Activated T-helper 1 cell treated with anti-CD3 and anti-CD28 coated beads, Interleukin-12 subunit alpha, Interleukin-12 subunit beta, Interleukin-2, Interleukin-4 antibody, amounts not matched to agents 30 ng/mL and 10 ng/mL and 1 ng/mL, durations not matched to agents 14 hours and 24 hours and 36 hours (primary cell): ENCODE data around the gene MYRFL. TPM values are rescaled to one million over a fixed set of nuclear protein-coding genes. Genes with fewer than 3 reads are reported as not detected.

Source experiments
- DNase-seq: peaks from one replicate; pipeline ENCODE4 v3.0.0; 2021; ENCODE audit warnings: low spot score
- H3K27ac Mint-ChIP-seq: one replicate; pipeline ENCODE4 v1.8.0; 2021; ENCODE audit warnings: mild to moderate bottlenecking, mixed read lengths
- H3K27me3 Mint-ChIP-seq: one replicate; pipeline ENCODE4 v1.8.0; 2022; ENCODE audit warnings: mild to moderate bottlenecking, moderate library complexity, mixed read lengths; ENCODE audit not compliant: insufficient read depth
- H3K36me3 Mint-ChIP-seq: one replicate; pipeline ENCODE4 v1.8.0; 2021; ENCODE audit warnings: low read depth, mixed read lengths
- H3K4me1 Mint-ChIP-seq: one replicate; pipeline ENCODE4 v1.8.0; 2021; ENCODE audit warnings: low read depth, mixed read lengths
- H3K4me3 Mint-ChIP-seq: one replicate; pipeline ENCODE4 v1.8.0; 2021; ENCODE audit warnings: mild to moderate bottlenecking, moderate library complexity, mixed read lengths
- H3K9me3 Mint-ChIP-seq: one replicate; pipeline ENCODE4 v1.8.0; 2021; ENCODE audit warnings: mixed read lengths
- intact Hi-C: fragments of 100-400 bp; cut with micrococcal nuclease; formaldehyde crosslinking; loops from one replicate; pipeline ENCODE4 v1.15.1; 2024
- total RNA-seq: library from RNA; stranded (reverse); gene quantifications from 2 replicates; pipeline ENCODE4 v1.2.3, GENCODE V29; 2022

The MYRFL gene
- total RNA-seq, 1 donor from 2014 or later = not detected

GRCh38 chr12:69910694-69911093 is 85.7 kb downstream of the MYRFL start:
- H3K9me3 Mint-ChIP-seq = no peaks in the 10 kb centered on the region
- intact Hi-C loops = no loop called here
- no peaks in the 10 kb centered on the region for H3K27me3 Mint-ChIP-seq
- H3K27ac Mint-ChIP-seq = no peak overlapping the region
- DNase-seq = no peak
- H3K36me3 Mint-ChIP-seq = no peaks in the 10 kb centered on the region
- no peak overlapping the region for H3K4me3 Mint-ChIP-seq
- no peaks in the 10 kb centered on the region for H3K4me1 Mint-ChIP-seq

GRCh38 chr12:69913526-69913925 is 88.5 kb downstream of the MYRFL start:
- H3K27me3 Mint-ChIP-seq = no peaks in the 10 kb centered on the region
- H3K4me1 Mint-ChIP-seq = no peaks in the 10 kb centered on the region
- H3K36me3 Mint-ChIP-seq = no peaks in the 10 kb centered on the region
- no peak for DNase-seq
- intact Hi-C loops = no loop called here
- H3K4me3 Mint-ChIP-seq = no peak overlapping the region
- no peak overlapping the region for H3K27ac Mint-ChIP-seq
- no peaks in the 10 kb centered on the region for H3K9me3 Mint-ChIP-seq

GRCh38 chr12:69915964-69916363 is 90.9 kb downstream of the MYRFL start:
- H3K27me3 Mint-ChIP-seq = peaks cover 4% of the 10 kb centered on the region
- intact Hi-C loops = no loop called here
- DNase-seq = no peak

GRCh38 chr12:69916544-69917235 is 91.7 kb downstream of the MYRFL start:
- H3K27me3 Mint-ChIP-seq = peaks cover 4% of the 10 kb centered on the region
- intact Hi-C loops = no loop called here
- H3K27ac Mint-ChIP-seq = no peak overlapping the region
- DNase-seq = no peak
- no peak overlapping the region for H3K4me3 Mint-ChIP-seq
- H3K36me3 Mint-ChIP-seq = no peaks in the 10 kb centered on the region
- no peaks in the 10 kb centered on the region for H3K9me3 Mint-ChIP-seq
- no peaks in the 10 kb centered on the region for H3K4me1 Mint-ChIP-seq

More at GRCh38 chr12:69915964-69916363, 90.9 kb downstream of the MYRFL start:
- Mint-ChIP-seq H3K4me3 (no peak overlapping the region), H3K9me3 (no peaks in the 10 kb centered on the region), H3K4me1 (no peaks in the 10 kb centered on the region), H3K36me3 (no peaks in the 10 kb centered on the region), H3K27ac (no peak overlapping the region)

- no peak overlapping the region for H3K27ac Mint-ChIP-seq
- no peaks in the 10 kb centered on the region for H3K9me3 Mint-ChIP-seq
- no peak overlapping the region for H3K4me3 Mint-ChIP-seq
- no peaks in the 10 kb centered on the region for H3K36me3 Mint-ChIP-seq
- H3K27me3 Mint-ChIP-seq = peaks cover 9% of the 10 kb centered on the region
- no peak for DNase-seq
- intact Hi-C loops = no loop called here
- no peaks in the 10 kb centered on the region for H3K4me1 Mint-ChIP-seq
These were observed 93.3 kb downstream of the MYRFL start for GRCh38 chr12:69918287-69918686.

GRCh38 chr12:69919495-69919894 is 94.5 kb downstream of the MYRFL start:
- H3K4me3 Mint-ChIP-seq = no peak overlapping the region
- H3K9me3 Mint-ChIP-seq = no peaks in the 10 kb centered on the region
- no peak overlapping the region for H3K27ac Mint-ChIP-seq
- intact Hi-C loops = no loop called here
- DNase-seq = no peak
- peaks cover 9% of the 10 kb centered on the region for H3K27me3 Mint-ChIP-seq
- no peaks in the 10 kb centered on the region for H3K4me1 Mint-ChIP-seq
- no peaks in the 10 kb centered on the region for H3K36me3 Mint-ChIP-seq

GRCh38 chr12:69921831-69922230 is 96.8 kb downstream of the MYRFL start:
- no peaks in the 10 kb centered on the region for H3K9me3 Mint-ChIP-seq
- H3K4me3 Mint-ChIP-seq = no peak overlapping the region
- no peak overlapping the region for H3K27ac Mint-ChIP-seq
- H3K4me1 Mint-ChIP-seq = no peaks in the 10 kb centered on the region
- no peaks in the 10 kb centered on the region for H3K36me3 Mint-ChIP-seq
- no peak for DNase-seq
- intact Hi-C loops = no loop called here
- H3K27me3 Mint-ChIP-seq = peaks cover 13% of the 10 kb centered on the region

- Mint-ChIP-seq H3K27ac (no peak overlapping the region), H3K27me3 (peaks cover 13% of the 10 kb centered on the region), H3K9me3 (no peaks in the 10 kb centered on the region), H3K36me3 (no peaks in the 10 kb centered on the region), H3K4me3 (no peak overlapping the region), H3K4me1 (no peaks in the 10 kb centered on the region)
- intact Hi-C loops = no loop called here
- DNase-seq = no peak
These were observed 98.0 kb downstream of the MYRFL start for GRCh38 chr12:69922999-69923398.

- intact Hi-C loops = no loop called here
- DNase-seq = no peak
- H3K9me3 Mint-ChIP-seq = no peaks in the 10 kb centered on the region
- H3K4me3 Mint-ChIP-seq = no peak overlapping the region
- H3K27ac Mint-ChIP-seq = no peak overlapping the region
- peaks cover 13% of the 10 kb centered on the region for H3K27me3 Mint-ChIP-seq
- no peaks in the 10 kb centered on the region for H3K4me1 Mint-ChIP-seq
- no peaks in the 10 kb centered on the region for H3K36me3 Mint-ChIP-seq
These were observed 100.3 kb downstream of the MYRFL start for GRCh38 chr12:69925291-69925690.

GRCh38 chr12:69927164-69927563 is 102.1 kb downstream of the MYRFL start:
- no peaks in the 10 kb centered on the region for H3K36me3 Mint-ChIP-seq
- intact Hi-C loops = no loop called here
- H3K9me3 Mint-ChIP-seq = no peaks in the 10 kb centered on the region
- H3K27me3 Mint-ChIP-seq = peaks cover 8% of the 10 kb centered on the region
- no peaks in the 10 kb centered on the region for H3K4me1 Mint-ChIP-seq
- no peak for DNase-seq
- H3K27ac Mint-ChIP-seq = no peak overlapping the region
- no peak overlapping the region for H3K4me3 Mint-ChIP-seq

- Mint-ChIP-seq H3K27me3 (peaks cover 5% of the 10 kb centered on the region), H3K36me3 (no peaks in the 10 kb centered on the region), H3K4me1 (no peaks in the 10 kb centered on the region), H3K9me3 (no peaks in the 10 kb centered on the region), H3K27ac (no peak overlapping the region), H3K4me3 (no peak overlapping the region)
- DNase-seq = no peak
- intact Hi-C loops = no loop called here
These were observed 104.1 kb downstream of the MYRFL start for GRCh38 chr12:69929125-69929524.

- H3K36me3 Mint-ChIP-seq = no peaks in the 10 kb centered on the region
- no peaks in the 10 kb centered on the region for H3K9me3 Mint-ChIP-seq
- intact Hi-C loops = no loop called here
These were observed 104.5 kb downstream of the MYRFL start for GRCh38 chr12:69929531-69929930.

GRCh38 chr12:69931569-69931968 is 106.5 kb downstream of the MYRFL start:
- intact Hi-C loops = no loop called here
- Mint-ChIP-seq H3K4me3 (no peak overlapping the region), H3K4me1 (no peaks in the 10 kb centered on the region), H3K36me3 (no peaks in the 10 kb centered on the region), H3K9me3 (no peaks in the 10 kb centered on the region), H3K27me3 (peaks cover 3% of the 10 kb centered on the region), H3K27ac (no peak overlapping the region)
- no peak for DNase-seq

More at GRCh38 chr12:69929531-69929930, 104.5 kb downstream of the MYRFL start:
- Mint-ChIP-seq H3K4me3 (no peak overlapping the region), H3K27ac (no peak overlapping the region), H3K4me1 (no peaks in the 10 kb centered on the region), H3K27me3 (peaks cover 5% of the 10 kb centered on the region)
- DNase-seq = no peak

- no peak for DNase-seq
- Mint-ChIP-seq H3K4me1 (no peaks in the 10 kb centered on the region), H3K27me3 (peaks cover 3% of the 10 kb centered on the region), H3K4me3 (no peak overlapping the region), H3K9me3 (no peaks in the 10 kb centered on the region), H3K27ac (no peak overlapping the region), H3K36me3 (no peaks in the 10 kb centered on the region)
- intact Hi-C loops = no loop called here
These were observed 107.1 kb downstream of the MYRFL start for GRCh38 chr12:69932154-69932553.
